Measurements from ENCODE around the gene CAMTA2.

CAMTA2 gene

DNA sequence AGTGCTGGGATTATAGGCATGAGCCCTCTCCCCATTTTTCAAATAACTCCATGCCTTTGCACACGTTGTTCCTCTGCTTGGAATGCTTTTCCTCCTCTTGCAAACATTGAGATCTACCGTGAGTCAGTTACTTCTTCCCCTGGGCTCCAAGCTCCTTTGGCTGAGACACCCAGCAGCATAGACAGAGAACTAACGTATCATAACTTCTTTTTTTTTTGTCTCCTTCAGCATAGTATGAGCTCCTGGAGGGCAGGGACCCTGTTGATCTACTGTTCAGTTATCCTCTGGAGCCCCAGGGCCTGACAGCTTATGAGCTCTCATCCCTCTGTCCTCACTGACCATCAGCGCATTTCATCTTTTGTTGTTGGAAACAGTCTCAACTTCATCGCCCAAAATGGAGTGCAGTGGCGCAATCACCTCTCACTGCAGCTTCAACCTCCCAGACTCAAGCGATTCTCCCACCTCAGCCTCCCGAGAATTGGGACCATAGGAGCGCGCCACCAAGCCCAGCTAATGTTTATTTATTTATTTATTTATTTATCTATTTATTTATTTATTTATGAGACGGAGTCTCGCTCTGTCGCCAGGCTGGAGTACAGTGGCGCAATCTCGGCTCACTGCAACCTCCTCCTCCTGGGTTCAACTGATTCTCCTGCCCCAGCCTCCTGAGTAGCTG, 22.0 kb downstream of the CAMTA2 start:
- TF ChIP-seq, protein P1, sequence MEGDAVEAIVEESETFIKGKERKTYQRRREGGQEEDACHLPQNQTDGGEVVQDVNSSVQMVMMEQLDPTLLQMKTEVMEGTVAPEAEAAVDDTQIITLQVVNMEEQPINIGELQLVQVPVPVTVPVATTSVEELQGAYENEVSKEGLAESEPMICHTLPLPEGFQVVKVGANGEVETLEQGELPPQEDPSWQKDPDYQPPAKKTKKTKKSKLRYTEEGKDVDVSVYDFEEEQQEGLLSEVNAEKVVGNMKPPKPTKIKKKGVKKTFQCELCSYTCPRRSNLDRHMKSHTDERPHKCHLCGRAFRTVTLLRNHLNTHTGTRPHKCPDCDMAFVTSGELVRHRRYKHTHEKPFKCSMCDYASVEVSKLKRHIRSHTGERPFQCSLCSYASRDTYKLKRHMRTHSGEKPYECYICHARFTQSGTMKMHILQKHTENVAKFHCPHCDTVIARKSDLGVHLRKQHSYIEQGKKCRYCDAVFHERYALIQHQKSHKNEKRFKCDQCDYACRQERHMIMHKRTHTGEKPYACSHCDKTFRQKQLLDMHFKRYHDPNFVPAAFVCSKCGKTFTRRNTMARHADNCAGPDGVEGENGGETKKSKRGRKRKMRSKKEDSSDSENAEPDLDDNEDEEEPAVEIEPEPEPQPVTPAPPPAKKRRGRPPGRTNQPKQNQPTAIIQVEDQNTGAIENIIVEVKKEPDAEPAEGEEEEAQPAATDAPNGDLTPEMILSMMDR (IDR thresholded peaks at IDR 0.05; ENCODE audit: insufficient read depth, low read length, poor library complexity, severe bottlenecking): no peak
- no peaks in the 10 kb centered on the region for H3K27me3 ChIP-seq (replicated peaks; ENCODE audit: control insufficient read depth, insufficient read depth, low read length)
- H3K4me3 ChIP-seq (replicated peaks; ENCODE audit: low read depth, low read length): no peak overlapping the region
- no peak for DNase-seq (ENCODE audit: extremely low read depth, insufficient read length)
- H3K36me3 ChIP-seq (ENCODE audit: control insufficient read depth, insufficient read depth, low read length): peaks cover 11% of the 10 kb centered on the region

DNA sequence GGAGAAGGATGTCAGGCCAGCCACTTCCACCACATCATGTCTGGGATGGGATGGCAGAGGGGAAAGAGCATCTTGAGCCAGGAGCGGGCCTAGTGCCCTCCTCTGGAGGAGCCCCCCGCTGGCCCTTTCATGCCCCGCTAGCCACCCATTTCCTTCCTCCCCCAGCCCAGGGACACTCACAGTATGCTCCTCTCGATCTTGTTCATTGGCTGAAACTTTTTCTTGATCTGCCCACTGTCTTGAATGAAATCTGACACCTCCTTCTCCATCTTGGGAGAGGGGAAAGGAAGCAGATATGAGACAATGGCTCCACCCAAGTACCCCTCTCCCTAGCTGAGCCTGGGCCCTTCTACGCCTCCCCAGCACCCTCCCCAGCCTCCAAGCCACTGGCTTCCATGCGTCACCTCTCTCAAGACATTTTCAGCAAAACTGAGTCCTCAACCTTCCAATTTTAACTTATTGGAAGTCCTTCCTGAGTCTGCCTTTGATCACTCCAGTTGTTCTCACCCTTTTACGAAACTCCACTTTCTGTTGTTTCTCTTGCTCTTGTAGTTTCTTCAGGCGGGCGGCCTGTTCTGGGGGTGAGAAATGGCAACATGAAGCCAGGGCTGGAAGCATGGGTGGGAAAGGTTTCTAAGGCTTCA, 27.1 kb downstream of the CAMTA2 start:
- Histone ChIP-seq H3K36me3 (ENCODE audit: control insufficient read depth, insufficient read depth, low read length) (peaks cover 11% of the 10 kb centered on the region), H3K4me3 (replicated peaks; ENCODE audit: low read depth, low read length) (no peak overlapping the region), H3K27me3 (replicated peaks; ENCODE audit: control insufficient read depth, insufficient read depth, low read length) (no peaks in the 10 kb centered on the region)
- DNase-seq (ENCODE audit: extremely low read depth, insufficient read length): no peak
- TF ChIP-seq, protein P1 (IDR thresholded peaks at IDR 0.05; ENCODE audit: insufficient read depth, low read length, poor library complexity, severe bottlenecking): no peak

DNA sequence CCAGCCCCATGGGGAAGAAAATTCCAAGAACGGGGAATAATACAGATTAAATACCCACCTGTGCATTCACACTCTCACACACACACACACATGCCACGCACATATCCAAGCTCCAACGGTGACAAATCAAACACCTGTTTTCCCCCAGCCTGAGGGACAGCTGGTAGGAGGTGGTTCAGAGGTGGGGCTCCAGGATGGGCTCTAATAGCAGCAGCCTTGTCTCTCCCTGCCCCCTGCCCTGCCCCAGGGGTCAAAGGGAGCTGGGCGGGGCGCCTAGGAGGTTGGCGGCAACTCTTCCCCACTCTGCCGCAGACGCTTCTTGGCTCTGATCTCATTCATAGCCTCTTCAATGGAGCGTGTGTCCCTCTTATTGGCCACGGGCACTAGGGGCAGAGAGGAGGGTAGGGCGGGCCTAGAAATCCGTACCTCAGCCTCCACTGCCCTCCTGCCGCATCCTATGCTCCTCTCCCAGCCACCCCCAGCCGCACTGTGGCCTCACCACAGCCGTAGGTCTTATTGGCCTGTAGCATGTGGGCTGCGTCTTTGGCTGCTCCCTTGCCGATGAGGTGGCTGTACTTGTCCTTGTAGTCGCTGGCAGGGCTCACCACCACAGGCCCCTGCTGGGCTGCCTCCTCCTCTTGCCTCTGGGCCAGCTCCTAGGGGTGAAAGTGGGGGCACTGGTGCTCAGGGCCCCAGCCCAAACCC, 28.1 kb downstream of the CAMTA2 start:
- peaks cover 11% of the 10 kb centered on the region for H3K36me3 ChIP-seq (ENCODE audit: control insufficient read depth, insufficient read depth, low read length)
- no peak for DNase-seq (ENCODE audit: extremely low read depth, insufficient read length)
- TF ChIP-seq, protein P1 (IDR thresholded peaks at IDR 0.05; ENCODE audit: insufficient read depth, low read length, poor library complexity, severe bottlenecking): no peak

DNA sequence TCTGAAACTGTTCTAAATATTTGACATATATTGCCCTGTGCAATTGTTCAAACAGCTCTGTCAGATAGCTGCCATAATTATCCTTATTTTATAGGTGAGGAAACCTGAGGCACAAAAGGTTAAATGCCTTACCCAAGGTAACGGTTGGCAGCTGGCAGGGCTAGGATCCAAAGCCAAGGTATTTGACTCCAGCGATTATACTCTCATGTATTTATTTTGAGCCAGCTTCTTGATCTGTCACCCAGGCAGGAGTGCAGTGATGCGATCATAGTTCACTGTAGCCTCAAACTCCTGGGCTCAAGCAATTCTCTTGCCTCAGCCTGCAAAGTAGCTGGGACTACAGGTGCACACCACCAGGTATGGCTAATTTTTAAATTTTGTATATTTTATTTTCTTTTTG, 29.4 kb downstream of the CAMTA2 start:
- Histone ChIP-seq H3K27me3 (replicated peaks; ENCODE audit: control insufficient read depth, insufficient read depth, low read length) (no peaks in the 10 kb centered on the region), H3K36me3 (ENCODE audit: control insufficient read depth, insufficient read depth, low read length) (peaks cover 11% of the 10 kb centered on the region), H3K4me3 (replicated peaks; ENCODE audit: low read depth, low read length) (no peak overlapping the region)
- no peak for DNase-seq (ENCODE audit: extremely low read depth, insufficient read length)
- TF ChIP-seq, protein P1 (IDR thresholded peaks at IDR 0.05; ENCODE audit: insufficient read depth, low read length, poor library complexity, severe bottlenecking): no peak

More for the DNA sequence above, 28.1 kb downstream of the CAMTA2 start:
- Histone ChIP-seq H3K4me3 (replicated peaks; ENCODE audit: low read depth, low read length) (no peak overlapping the region), H3K27me3 (replicated peaks; ENCODE audit: control insufficient read depth, insufficient read depth, low read length) (no peaks in the 10 kb centered on the region)

DNA sequence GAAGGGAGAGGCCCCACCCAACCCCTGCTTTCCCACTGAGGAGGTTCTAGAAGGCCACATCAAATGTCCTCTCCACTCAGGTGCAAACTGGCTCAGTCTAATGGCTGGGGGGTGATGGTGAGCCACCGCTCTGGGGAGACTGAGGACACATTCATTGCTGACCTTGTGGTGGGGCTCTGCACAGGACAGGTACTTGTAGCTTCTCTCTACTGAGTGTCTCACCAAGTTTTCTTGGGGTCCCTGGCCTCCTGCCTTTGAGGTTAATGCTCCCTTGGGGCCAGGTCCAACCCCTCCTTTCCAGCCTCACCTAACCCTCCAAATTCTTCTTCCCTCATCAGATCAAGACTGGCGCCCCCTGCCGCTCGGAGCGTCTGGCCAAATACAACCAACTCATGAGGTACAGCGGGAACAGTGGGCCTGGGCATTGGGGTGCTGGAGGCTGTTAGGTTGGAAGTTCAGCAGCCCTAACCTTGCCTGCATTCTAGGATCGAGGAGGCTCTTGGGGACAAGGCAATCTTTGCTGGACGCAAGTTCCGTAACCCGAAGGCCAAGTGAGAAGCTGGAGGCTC, 30.9 kb downstream of the CAMTA2 start:
- H3K36me3 ChIP-seq (ENCODE audit: control insufficient read depth, insufficient read depth, low read length): peaks cover 11% of the 10 kb centered on the region
- no peaks in the 10 kb centered on the region for H3K27me3 ChIP-seq (replicated peaks; ENCODE audit: control insufficient read depth, insufficient read depth, low read length)
- no peak overlapping the region for H3K4me3 ChIP-seq (replicated peaks; ENCODE audit: low read depth, low read length)
- no peak for DNase-seq (ENCODE audit: extremely low read depth, insufficient read length)
- TF ChIP-seq, protein P1 (IDR thresholded peaks at IDR 0.05; ENCODE audit: insufficient read depth, low read length, poor library complexity, severe bottlenecking): peak; percentile 61
